ENCODE data around the gene SLC7A9.

GRCh38 chr19:32891609-32892008 lies 22.0 kb upstream of the SLC7A9 start:
- TF ChIP-seq POLR2A (IDR thresholded peaks at IDR 0.05; ENCODE audit: low read length) (no peak), GATA1 (IDR thresholded peaks at IDR 0.05; ENCODE audit: low read depth, low read length) (no peak)
